WTC11 (cell line): ENCODE results near the gene FHAD1. TPM values are rescaled to one million over a fixed set of nuclear protein-coding genes. Genes with fewer than 3 reads are reported as not detected.

Experiments used
- ATAC-seq: fragments of 200-7000 bp; cut with Tn5 transposase; 2 replicates; pipeline ENCODE4 v1.10.0; 2021; ENCODE audit warnings: mild to moderate bottlenecking, moderate library complexity
- CTCF ChIA-PET: fragments of 300-600 bp; sonication (Branson Sonifier 250); formaldehyde crosslinking; loops from one replicate; lab custom pipeline; 2021; ENCODE audit warnings: antibody characterized with exemption; lab: Charles Lee
- POLR2A ChIA-PET: fragments of 350-600 bp; sonication (Branson Sonifier 250); formaldehyde crosslinking; loops from one replicate; lab custom pipeline; 2021; ENCODE audit warnings: antibody characterized with exemption; lab: Charles Lee
- DNase-seq: peaks from one replicate; pipeline ENCODE4 v3.0.0; 2021; ENCODE audit warnings: low spot score
- H3K27ac Mint-ChIP-seq: 2 replicates; pipeline ENCODE4 v1.8.0; 2021; ENCODE audit warnings: mixed read lengths
- H3K27me3 Mint-ChIP-seq: 2 replicates; pipeline ENCODE4 v1.8.0; 2021; ENCODE audit warnings: low read depth, mild to moderate bottlenecking, moderate library complexity, mixed read lengths
- H3K36me3 Mint-ChIP-seq: 2 replicates; pipeline ENCODE4 v1.8.0; 2021; ENCODE audit warnings: mixed read lengths
- H3K4me1 Mint-ChIP-seq: 2 replicates; pipeline ENCODE4 v1.8.0; 2022; ENCODE audit warnings: mixed read lengths
- H3K4me3 Mint-ChIP-seq: 2 replicates; pipeline ENCODE4 v1.8.0; 2021; ENCODE audit warnings: mild to moderate bottlenecking, moderate library complexity, mixed read lengths
- H3K9me3 Mint-ChIP-seq: 2 replicates; pipeline ENCODE4 v1.8.0; 2021; ENCODE audit warnings: mixed read lengths
- ATF1 ChIP-seq: sonication (generic); formaldehyde crosslinking; IDR thresholded peaks from 2 replicates; pipeline ENCODE4 v1.8.1; 2023; ENCODE audit warnings: mild to moderate bottlenecking, moderate library complexity, missing genetic modification reagents
- ELF4 ChIP-seq: sonication (generic); formaldehyde crosslinking; IDR thresholded peaks from 2 replicates; pipeline ENCODE4 v1.8.1; 2022; ENCODE audit warnings: low read depth, mild to moderate bottlenecking, moderate library complexity, missing genetic modification reagents
- ESRRA ChIP-seq: sonication (generic); formaldehyde crosslinking; IDR thresholded peaks from 2 replicates; pipeline ENCODE4 v1.8.1; 2022; ENCODE audit warnings: mild to moderate bottlenecking, missing genetic modification reagents, borderline replicate concordance
- ETV6 ChIP-seq: sonication (generic); formaldehyde crosslinking; IDR thresholded peaks from 2 replicates; pipeline ENCODE4 v1.8.1; 2022; ENCODE audit warnings: mild to moderate bottlenecking, missing genetic modification reagents
- FOXK1 ChIP-seq: sonication (generic); formaldehyde crosslinking; IDR thresholded peaks from 2 replicates; pipeline ENCODE4 v1.8.0; 2022; ENCODE audit warnings: mild to moderate bottlenecking, moderate library complexity, missing genetic modification reagents
- JUN ChIP-seq: sonication (generic); formaldehyde crosslinking; IDR thresholded peaks from 2 replicates; pipeline ENCODE4 v1.8.0; 2023; ENCODE audit warnings: mild to moderate bottlenecking, missing genetic modification reagents
- MXD4 ChIP-seq: fragments of 250-450 bp; sonication (Bioruptor Pico); IDR thresholded peaks from 2 replicates; pipeline ENCODE4 v1.8.0; 2021; ENCODE audit warnings: mild to moderate bottlenecking, moderate library complexity, borderline replicate concordance
- RORB ChIP-seq: fragments of 250-450 bp; sonication (Bioruptor Pico); IDR thresholded peaks from 2 replicates; pipeline ENCODE4 v1.9.0; 2021; ENCODE audit warnings: mild to moderate bottlenecking
- SMAD3 ChIP-seq: sonication (generic); formaldehyde crosslinking; IDR thresholded peaks from 2 replicates; pipeline ENCODE4 v1.8.0; 2022; ENCODE audit warnings: missing genetic modification reagents, mild to moderate bottlenecking, borderline replicate concordance
- SP1 ChIP-seq: sonication (generic); formaldehyde crosslinking; conservative IDR thresholded peaks from 2 replicates; pipeline ENCODE4 v1.8.1; 2022; ENCODE audit warnings: missing genetic modification reagents
- TP53 ChIP-seq: sonication (generic); formaldehyde crosslinking; IDR thresholded peaks from 2 replicates; pipeline ENCODE4 v1.8.1; 2023; ENCODE audit warnings: mild to moderate bottlenecking, missing genetic modification reagents
- total RNA-seq: library from RNA; stranded (reverse); gene quantifications from 3 replicates; pipeline ENCODE4 v1.2.3, GENCODE V29; 2021
- TF ChIP-seq, protein P1 (sequence below): fragments of 250-450 bp; sonication (Bioruptor Pico); IDR thresholded peaks from 2 replicates; pipeline ENCODE4 v1.9.0; 2021; ENCODE audit warnings: mild to moderate bottlenecking, borderline replicate concordance
- TF ChIP-seq, protein P2 (sequence below): sonication (generic); formaldehyde crosslinking; conservative IDR thresholded peaks from 2 replicates; pipeline ENCODE4 v1.8.1; 2023; ENCODE audit warnings: mild to moderate bottlenecking, low read depth, missing genetic modification reagents, moderate library complexity
- TF ChIP-seq, protein P3 (sequence below): sonication (generic); formaldehyde crosslinking; IDR thresholded peaks from 2 replicates; pipeline ENCODE4 v1.8.1; 2022; ENCODE audit warnings: missing genetic modification reagents, borderline replicate concordance
- TF ChIP-seq, protein P4 (sequence below): sonication (generic); formaldehyde crosslinking; conservative IDR thresholded peaks from 2 replicates; pipeline ENCODE4 v1.8.1; 2022; ENCODE audit warnings: mild to moderate bottlenecking, missing genetic modification reagents
- TF ChIP-seq, protein P5 (sequence below): sonication (generic); formaldehyde crosslinking; IDR thresholded peaks from 2 replicates; pipeline ENCODE4 v1.8.1; 2022; ENCODE audit warnings: mild to moderate bottlenecking, moderate library complexity, missing genetic modification reagents
- TF ChIP-seq, protein P6 (sequence below): fragments of 250-450 bp; sonication (Bioruptor Pico); IDR thresholded peaks from 2 replicates; pipeline ENCODE4 v2.1.2; 2022; ENCODE audit warnings: mild to moderate bottlenecking, moderate library complexity

Gene FHAD1
- total RNA-seq, 1 experiment from 2014 or later, result 3.0 TPM

DNA sequence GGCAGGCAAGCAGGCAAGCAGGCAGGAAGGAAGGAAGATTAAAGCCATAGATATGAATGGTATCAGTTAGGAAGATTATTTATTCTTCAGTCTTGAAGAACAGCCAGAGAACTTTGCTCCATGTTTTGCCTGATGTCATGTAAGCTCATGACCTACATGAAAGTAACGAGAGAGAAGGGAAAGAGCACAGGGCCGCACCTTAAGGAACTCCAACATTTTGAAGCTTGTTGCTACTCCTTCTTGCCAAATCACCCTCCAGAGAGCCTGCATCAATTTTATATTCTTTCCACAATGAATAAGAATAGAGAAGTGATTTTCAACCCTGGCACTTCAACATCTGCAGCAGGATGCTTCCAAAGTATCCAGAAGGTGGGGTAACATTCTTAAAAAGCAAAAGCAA is 84.7 kb downstream of the FHAD1 start:
- POLR2A ChIA-PET, result no interaction called here
- Mint-ChIP-seq H3K4me1 (no peaks in the 10 kb centered on the region), H3K9me3 (no peaks in the 10 kb centered on the region), H3K36me3 (no peaks in the 10 kb centered on the region), H3K4me3 (no peak overlapping the region), H3K27ac (no peak overlapping the region), H3K27me3 (peaks cover 4% of the 10 kb centered on the region; the same call in 1 of the 2 replicates)
- DNase-seq (no peak), ATAC-seq (no peak)
- CTCF ChIA-PET, result interaction anchor here (1.4 kb wide), 1 partner anchor 8 kb away, joined by 6 read pairs; no protein-coding TSS in a partner anchor
- TF ChIP-seq TP53, result no peak
- TF ChIP-seq, protein P1, sequence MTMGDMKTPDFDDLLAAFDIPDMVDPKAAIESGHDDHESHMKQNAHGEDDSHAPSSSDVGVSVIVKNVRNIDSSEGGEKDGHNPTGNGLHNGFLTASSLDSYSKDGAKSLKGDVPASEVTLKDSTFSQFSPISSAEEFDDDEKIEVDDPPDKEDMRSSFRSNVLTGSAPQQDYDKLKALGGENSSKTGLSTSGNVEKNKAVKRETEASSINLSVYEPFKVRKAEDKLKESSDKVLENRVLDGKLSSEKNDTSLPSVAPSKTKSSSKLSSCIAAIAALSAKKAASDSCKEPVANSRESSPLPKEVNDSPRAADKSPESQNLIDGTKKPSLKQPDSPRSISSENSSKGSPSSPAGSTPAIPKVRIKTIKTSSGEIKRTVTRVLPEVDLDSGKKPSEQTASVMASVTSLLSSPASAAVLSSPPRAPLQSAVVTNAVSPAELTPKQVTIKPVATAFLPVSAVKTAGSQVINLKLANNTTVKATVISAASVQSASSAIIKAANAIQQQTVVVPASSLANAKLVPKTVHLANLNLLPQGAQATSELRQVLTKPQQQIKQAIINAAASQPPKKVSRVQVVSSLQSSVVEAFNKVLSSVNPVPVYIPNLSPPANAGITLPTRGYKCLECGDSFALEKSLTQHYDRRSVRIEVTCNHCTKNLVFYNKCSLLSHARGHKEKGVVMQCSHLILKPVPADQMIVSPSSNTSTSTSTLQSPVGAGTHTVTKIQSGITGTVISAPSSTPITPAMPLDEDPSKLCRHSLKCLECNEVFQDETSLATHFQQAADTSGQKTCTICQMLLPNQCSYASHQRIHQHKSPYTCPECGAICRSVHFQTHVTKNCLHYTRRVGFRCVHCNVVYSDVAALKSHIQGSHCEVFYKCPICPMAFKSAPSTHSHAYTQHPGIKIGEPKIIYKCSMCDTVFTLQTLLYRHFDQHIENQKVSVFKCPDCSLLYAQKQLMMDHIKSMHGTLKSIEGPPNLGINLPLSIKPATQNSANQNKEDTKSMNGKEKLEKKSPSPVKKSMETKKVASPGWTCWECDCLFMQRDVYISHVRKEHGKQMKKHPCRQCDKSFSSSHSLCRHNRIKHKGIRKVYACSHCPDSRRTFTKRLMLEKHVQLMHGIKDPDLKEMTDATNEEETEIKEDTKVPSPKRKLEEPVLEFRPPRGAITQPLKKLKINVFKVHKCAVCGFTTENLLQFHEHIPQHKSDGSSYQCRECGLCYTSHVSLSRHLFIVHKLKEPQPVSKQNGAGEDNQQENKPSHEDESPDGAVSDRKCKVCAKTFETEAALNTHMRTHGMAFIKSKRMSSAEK (CRISPR knock-in tag), result no peak
- TF ChIP-seq MXD4, result no peak
- no peak for TF ChIP-seq FOXK1 (CRISPR knock-in tag)
- TF ChIP-seq ATF1, result no peak
- TF ChIP-seq, protein P2, sequence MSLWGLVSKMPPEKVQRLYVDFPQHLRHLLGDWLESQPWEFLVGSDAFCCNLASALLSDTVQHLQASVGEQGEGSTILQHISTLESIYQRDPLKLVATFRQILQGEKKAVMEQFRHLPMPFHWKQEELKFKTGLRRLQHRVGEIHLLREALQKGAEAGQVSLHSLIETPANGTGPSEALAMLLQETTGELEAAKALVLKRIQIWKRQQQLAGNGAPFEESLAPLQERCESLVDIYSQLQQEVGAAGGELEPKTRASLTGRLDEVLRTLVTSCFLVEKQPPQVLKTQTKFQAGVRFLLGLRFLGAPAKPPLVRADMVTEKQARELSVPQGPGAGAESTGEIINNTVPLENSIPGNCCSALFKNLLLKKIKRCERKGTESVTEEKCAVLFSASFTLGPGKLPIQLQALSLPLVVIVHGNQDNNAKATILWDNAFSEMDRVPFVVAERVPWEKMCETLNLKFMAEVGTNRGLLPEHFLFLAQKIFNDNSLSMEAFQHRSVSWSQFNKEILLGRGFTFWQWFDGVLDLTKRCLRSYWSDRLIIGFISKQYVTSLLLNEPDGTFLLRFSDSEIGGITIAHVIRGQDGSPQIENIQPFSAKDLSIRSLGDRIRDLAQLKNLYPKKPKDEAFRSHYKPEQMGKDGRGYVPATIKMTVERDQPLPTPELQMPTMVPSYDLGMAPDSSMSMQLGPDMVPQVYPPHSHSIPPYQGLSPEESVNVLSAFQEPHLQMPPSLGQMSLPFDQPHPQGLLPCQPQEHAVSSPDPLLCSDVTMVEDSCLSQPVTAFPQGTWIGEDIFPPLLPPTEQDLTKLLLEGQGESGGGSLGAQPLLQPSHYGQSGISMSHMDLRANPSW (CRISPR knock-in tag), result no peak
- TF ChIP-seq ESRRA, result no peak
- TF ChIP-seq, protein P3, sequence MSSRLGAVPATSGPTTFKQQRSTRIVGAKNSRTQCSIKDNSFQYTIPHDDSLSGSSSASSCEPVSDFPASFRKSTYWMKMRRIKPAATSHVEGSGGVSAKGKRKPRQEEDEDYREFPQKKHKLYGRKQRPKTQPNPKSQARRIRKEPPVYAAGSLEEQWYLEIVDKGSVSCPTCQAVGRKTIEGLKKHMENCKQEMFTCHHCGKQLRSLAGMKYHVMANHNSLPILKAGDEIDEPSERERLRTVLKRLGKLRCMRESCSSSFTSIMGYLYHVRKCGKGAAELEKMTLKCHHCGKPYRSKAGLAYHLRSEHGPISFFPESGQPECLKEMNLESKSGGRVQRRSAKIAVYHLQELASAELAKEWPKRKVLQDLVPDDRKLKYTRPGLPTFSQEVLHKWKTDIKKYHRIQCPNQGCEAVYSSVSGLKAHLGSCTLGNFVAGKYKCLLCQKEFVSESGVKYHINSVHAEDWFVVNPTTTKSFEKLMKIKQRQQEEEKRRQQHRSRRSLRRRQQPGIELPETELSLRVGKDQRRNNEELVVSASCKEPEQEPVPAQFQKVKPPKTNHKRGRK (CRISPR knock-in tag), result no peak
- no peak for TF ChIP-seq SMAD3 (CRISPR knock-in tag)
- TF ChIP-seq, protein P4, sequence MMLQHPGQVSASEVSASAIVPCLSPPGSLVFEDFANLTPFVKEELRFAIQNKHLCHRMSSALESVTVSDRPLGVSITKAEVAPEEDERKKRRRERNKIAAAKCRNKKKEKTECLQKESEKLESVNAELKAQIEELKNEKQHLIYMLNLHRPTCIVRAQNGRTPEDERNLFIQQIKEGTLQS, result no peak
- no peak for TF ChIP-seq SP1
- TF ChIP-seq, protein P5, sequence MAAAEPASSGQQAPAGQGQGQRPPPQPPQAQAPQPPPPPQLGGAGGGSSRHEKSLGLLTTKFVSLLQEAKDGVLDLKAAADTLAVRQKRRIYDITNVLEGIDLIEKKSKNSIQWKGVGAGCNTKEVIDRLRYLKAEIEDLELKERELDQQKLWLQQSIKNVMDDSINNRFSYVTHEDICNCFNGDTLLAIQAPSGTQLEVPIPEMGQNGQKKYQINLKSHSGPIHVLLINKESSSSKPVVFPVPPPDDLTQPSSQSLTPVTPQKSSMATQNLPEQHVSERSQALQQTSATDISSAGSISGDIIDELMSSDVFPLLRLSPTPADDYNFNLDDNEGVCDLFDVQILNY (CRISPR knock-in tag), result no peak
- TF ChIP-seq, protein P6, sequence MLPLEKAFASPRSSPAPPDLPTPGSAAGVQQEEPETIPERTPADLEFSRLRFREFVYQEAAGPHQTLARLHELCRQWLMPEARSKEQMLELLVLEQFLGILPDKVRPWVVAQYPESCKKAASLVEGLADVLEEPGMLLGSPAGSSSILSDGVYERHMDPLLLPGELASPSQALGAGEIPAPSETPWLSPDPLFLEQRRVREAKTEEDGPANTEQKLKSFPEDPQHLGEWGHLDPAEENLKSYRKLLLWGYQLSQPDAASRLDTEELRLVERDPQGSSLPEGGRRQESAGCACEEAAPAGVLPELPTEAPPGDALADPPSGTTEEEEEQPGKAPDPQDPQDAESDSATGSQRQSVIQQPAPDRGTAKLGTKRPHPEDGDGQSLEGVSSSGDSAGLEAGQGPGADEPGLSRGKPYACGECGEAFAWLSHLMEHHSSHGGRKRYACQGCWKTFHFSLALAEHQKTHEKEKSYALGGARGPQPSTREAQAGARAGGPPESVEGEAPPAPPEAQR, result no peak
- TF ChIP-seq JUN, result no peak
- no peak for TF ChIP-seq ELF4
- no peak for TF ChIP-seq RORB (CRISPR knock-in tag)
- no peak for TF ChIP-seq ETV6
